GM23248 (cell line): ENCODE measurements around the gene HINT1. TPM values are rescaled to one million over a fixed set of nuclear protein-coding genes. Genes with fewer than 3 reads are reported as not detected.
"Not testable (repeated sequence)": the region's sequence is repeated elsewhere in the genome, so short reads cannot be mapped to it uniquely, and the experiment has no call there.

Source experiments
- DNase-seq: peaks from one replicate; pipeline ENCODE4 v3.0.0-alpha.2; 2015
- H2AFZ ChIP-seq: fragments of 200-600 bp; sonication (generic); 2 replicates; pipeline ENCODE4 v1.6.1; 2016; ENCODE audit warnings: antibody characterized with exemption
- H3F3A ChIP-seq: fragments of 200-600 bp; sonication (generic); 2 replicates; pipeline ENCODE4 v1.6.1; 2016; ENCODE audit warnings: mild to moderate bottlenecking, antibody characterized with exemption, mixed run types; ENCODE audit not compliant: insufficient read depth
- H3K27ac ChIP-seq: fragments of 200-600 bp; sonication (generic); 2 replicates; pipeline ENCODE4 v1.5.1; 2016; ENCODE audit warnings: mild to moderate bottlenecking
- H3K27me3 ChIP-seq: fragments of 200-600 bp; sonication (generic); replicated peaks from 2 replicates; pipeline ENCODE4 v1.6.1; 2016; ENCODE audit warnings: mild to moderate bottlenecking; ENCODE audit not compliant: insufficient read depth
- H3K36me3 ChIP-seq: fragments of 200-600 bp; sonication (generic); 2 replicates; pipeline ENCODE4 v1.6.1; 2016; ENCODE audit warnings: low read depth, mild to moderate bottlenecking
- H3K4me1 ChIP-seq: fragments of 200-600 bp; sonication (generic); 2 replicates; pipeline ENCODE4 v1.6.1; 2016; ENCODE audit warnings: mild to moderate bottlenecking; ENCODE audit not compliant: insufficient read depth
- H3K4me2 ChIP-seq: fragments of 200-600 bp; sonication (generic); one replicate; pipeline ENCODE4 v1.6.1; 2016; ENCODE audit warnings: mild to moderate bottlenecking; ENCODE audit not compliant: unreplicated experiment
- H3K4me3 ChIP-seq: fragments of 200-600 bp; sonication (generic); 2 replicates; pipeline ENCODE4 v1.5.1; 2016; ENCODE audit warnings: mild to moderate bottlenecking
- H3K79me2 ChIP-seq: fragments of 200-600 bp; sonication (generic); 2 replicates; pipeline ENCODE4 v1.6.1; 2016; ENCODE audit warnings: mild to moderate bottlenecking; ENCODE audit not compliant: insufficient read depth
- H3K9ac ChIP-seq: fragments of 200-600 bp; sonication (generic); 2 replicates; pipeline ENCODE4 v1.6.1; 2016; ENCODE audit warnings: mild to moderate bottlenecking
- H3K9me2 ChIP-seq: fragments of 200-600 bp; sonication (generic); 2 replicates; pipeline ENCODE4 v1.6.1; 2016; ENCODE audit warnings: mixed run types, mild to moderate bottlenecking, moderate library complexity; ENCODE audit not compliant: insufficient read depth
- H3K9me3 ChIP-seq: fragments of 200-600 bp; sonication (generic); one replicate; pipeline ENCODE4 v1.6.1; 2017; ENCODE audit warnings: low read depth
- H4K20me1 ChIP-seq: fragments of 200-600 bp; sonication (generic); 2 replicates; pipeline ENCODE4 v1.6.0; 2016; ENCODE audit not compliant: insufficient read depth
- EZH2 ChIP-seq: fragments of 200-600 bp; sonication (generic); IDR thresholded peaks from 2 replicates; pipeline ENCODE4 v1.6.1; 2018; ENCODE audit warnings: antibody characterized with exemption, mild to moderate bottlenecking; ENCODE audit not compliant: insufficient read depth, poor library complexity, severe bottlenecking
- EZH2phosphoT487 ChIP-seq: fragments of 200-600 bp; sonication (generic); IDR thresholded peaks from 2 replicates; pipeline ENCODE4 v1.6.1; 2018; ENCODE audit warnings: antibody characterized with exemption, moderate library complexity, mild to moderate bottlenecking, low read depth; ENCODE audit not compliant: insufficient read depth
- WGBS, 2 experiments: methylation state at CpG; one replicate each; pipeline ENCODE4 v1.1.6; 2015 to 2017; ENCODE audit warnings: low lambda C conversion rate in 2 of 2, low coverage in 1 of 2; ENCODE audit errors: missing lambda C conversion rate in 2 of 2; 5-methylcytosine and 5-hydroxymethylcytosine counted together
- in situ Hi-C: fragments of 300-500 bp; cut with MboI; formaldehyde crosslinking; loops from 2 replicates; pipeline ENCODE4 v1.15.0; 2020
- polyA plus RNA-seq: library from polyadenylated mRNA; unstranded; fragments of >200 nt; fragmentation: Nextera tagmentation; extraction: Ambion mirVana; gene quantifications from 2 replicates; pipeline ENCODE4 v1.2.1, GENCODE V29; 2016
- total RNA-seq: library from RNA; depleted of rRNA; stranded (reverse); fragments of >200 nt; shearing (Covaris generic); gene quantifications from 2 replicates; pipeline ENCODE4 v1.2.3, GENCODE V29; 2014

The HINT1 gene
- total and polyA plus RNA-seq, 2 experiments from 2014 or later, result 184 to 458 TPM

DNA sequence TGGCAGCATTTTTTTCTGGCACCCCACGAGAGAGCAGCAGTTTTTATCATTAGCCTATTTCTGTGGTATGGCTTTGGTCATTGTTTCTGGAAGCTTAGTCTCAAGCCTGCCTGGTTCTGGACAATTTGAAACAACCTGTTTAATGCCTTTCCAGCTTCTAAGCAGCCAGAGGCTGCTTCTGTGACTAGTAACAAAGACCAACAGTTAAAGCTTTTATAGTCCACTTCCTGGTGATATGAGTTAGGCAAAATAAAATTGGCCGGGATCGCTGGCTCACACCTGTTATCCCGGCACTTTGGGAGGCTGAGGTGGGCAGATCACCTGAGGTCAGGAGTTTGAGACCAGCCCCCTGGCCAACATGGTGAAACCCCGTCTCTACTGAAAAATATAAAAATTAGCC is 29.7 kb upstream of the HINT1 start:
- H3K9me3 ChIP-seq, result no peaks in the 10 kb centered on the region
- 90 to 97% methylated on average over 5 of the region's 5 CpGs for WGBS, 2 experiments

DNA sequence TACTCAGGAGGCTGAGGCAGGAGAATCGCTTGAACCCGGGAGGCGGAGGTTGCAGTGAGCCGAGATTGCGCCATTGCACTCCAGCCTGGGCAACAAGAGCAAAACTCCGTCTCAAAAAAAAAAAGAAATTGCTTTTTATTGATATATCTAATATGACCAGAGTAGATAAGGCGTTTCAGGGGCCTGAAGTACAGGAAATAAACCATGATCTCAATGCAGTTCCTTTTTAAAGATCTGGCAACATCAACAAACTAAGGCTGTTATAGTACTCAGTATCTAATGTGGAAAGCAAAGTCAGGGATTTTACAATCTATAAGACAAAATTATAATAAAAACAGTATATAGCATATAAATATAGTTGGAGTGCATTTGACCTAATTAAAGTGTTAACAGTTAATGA is 28.8 kb upstream of the HINT1 start:
- H3K4me2 ChIP-seq, in situ Hi-C loops, DNase-seq: not testable (repeated sequence)

More for the DNA sequence above, 29.7 kb upstream of the HINT1 start:
- TF ChIP-seq EZH2, result no peak
- TF ChIP-seq EZH2phosphoT487, result no peak
- no peak for DNase-seq
- Histone ChIP-seq H3K27ac (no peak overlapping the region), H3K36me3 (no peaks in the 10 kb centered on the region; the same call in 1 of the 2 replicates), H3K27me3 (no peaks in the 10 kb centered on the region), H3K4me1 (no peaks in the 10 kb centered on the region; the same call in 1 of the 2 replicates), H3F3A (no peaks in the 10 kb centered on the region), H3K9ac (no peak overlapping the region), H3K9me2 (no peaks in the 10 kb centered on the region), H3K4me2 (no peak overlapping the region), H2AFZ (no peak overlapping the region), H3K79me2 (no peaks in the 10 kb centered on the region), H4K20me1 (no peaks in the 10 kb centered on the region), H3K4me3 (no peak overlapping the region)
- in situ Hi-C loops, result no loop called here

DNA sequence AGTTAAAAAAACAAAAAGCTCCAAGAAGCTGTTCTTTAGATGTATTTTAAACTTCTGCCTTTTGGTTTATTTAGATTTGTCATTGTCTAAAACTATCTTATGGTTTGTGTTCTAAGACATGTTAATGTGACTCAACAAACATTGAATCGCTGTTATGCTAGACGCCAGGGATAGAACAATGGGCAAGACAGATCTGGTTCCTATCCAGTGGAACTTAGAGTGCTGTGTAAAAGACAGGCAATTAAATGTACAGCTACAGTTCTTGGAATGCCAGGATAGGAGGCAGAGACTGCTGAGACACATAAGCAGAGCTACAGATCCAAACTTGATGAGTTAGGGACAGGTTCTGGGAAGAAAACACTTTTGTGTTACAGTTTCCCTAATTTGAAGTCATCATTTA is 28.1 kb upstream of the HINT1 start:
- TF ChIP-seq EZH2phosphoT487 (no peak), EZH2 (no peak)

More for the DNA sequence above, 28.8 kb upstream of the HINT1 start:
- H3K4me3 ChIP-seq, H3K36me3 ChIP-seq, H3K9me2 ChIP-seq, H3K9me3 ChIP-seq, H3F3A ChIP-seq, H3K79me2 ChIP-seq, H3K27me3 ChIP-seq, H4K20me1 ChIP-seq, H3K27ac ChIP-seq, H3K4me1 ChIP-seq, H2AFZ ChIP-seq, H3K9ac ChIP-seq: not testable (repeated sequence)
- WGBS, 2 experiments, result 95 to 96% methylated on average over 7 of the region's 7 CpGs

DNA sequence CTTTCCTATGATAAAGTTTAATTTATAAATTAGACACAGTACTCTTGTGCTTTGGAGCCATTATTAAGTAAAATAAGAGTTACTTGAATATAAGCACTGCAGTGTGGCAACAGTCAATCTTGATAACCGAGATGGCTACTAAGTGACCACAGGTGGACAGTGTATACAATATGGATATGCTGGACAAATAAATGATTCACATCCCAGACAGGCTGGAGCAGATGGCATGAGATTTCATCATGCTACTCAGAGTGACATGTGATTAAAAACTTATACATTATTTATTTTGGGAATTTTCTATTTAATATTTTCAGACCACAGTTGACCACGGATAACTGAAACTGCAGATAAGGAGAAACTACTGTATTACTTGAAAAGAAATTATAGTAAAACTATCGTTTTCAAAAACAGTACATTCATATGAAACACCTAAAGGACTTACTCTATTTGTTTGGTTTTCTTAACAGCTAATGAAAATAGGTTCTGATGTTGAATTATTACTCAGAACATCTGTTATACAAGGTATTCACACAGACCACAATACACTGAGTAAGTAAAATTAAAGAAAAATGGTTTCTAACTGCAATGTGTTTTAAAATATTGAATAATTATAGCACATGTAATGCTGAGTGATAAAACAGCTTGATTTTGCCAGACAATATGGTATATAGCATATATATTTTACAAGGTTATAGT is 21.7 kb upstream of the HINT1 start:
- no peak for DNase-seq
- Histone ChIP-seq H3K4me1 (no peaks in the 10 kb centered on the region), H3F3A (no peaks in the 10 kb centered on the region), H3K36me3 (no peaks in the 10 kb centered on the region; the same call in 1 of the 2 replicates), H3K79me2 (no peaks in the 10 kb centered on the region), H3K4me2 (no peak overlapping the region), H4K20me1 (no peaks in the 10 kb centered on the region), H3K27me3 (no peaks in the 10 kb centered on the region), H3K4me3 (no peak overlapping the region), H3K9me2 (no peaks in the 10 kb centered on the region), H3K9ac (no peak overlapping the region), H2AFZ (no peak overlapping the region), H3K27ac (no peak overlapping the region), H3K9me3 (no peaks in the 10 kb centered on the region)
- WGBS, 2 experiments, result 97% methylated on average over 3 of the region's 3 CpGs
- in situ Hi-C loops, result no loop called here
- TF ChIP-seq EZH2phosphoT487 (no peak), EZH2 (no peak)

More for the DNA sequence above, 28.1 kb upstream of the HINT1 start:
- in situ Hi-C loops, result no loop called here
- Histone ChIP-seq H3F3A (no peaks in the 10 kb centered on the region), H3K9me3 (no peaks in the 10 kb centered on the region), H3K4me1 (no peaks in the 10 kb centered on the region; the same call in 1 of the 2 replicates), H3K36me3 (no peaks in the 10 kb centered on the region; the same call in 1 of the 2 replicates), H2AFZ (no peak overlapping the region), H3K27me3 (no peaks in the 10 kb centered on the region), H3K9ac (no peak overlapping the region), H3K27ac (no peak overlapping the region), H4K20me1 (no peaks in the 10 kb centered on the region), H3K4me2 (no peak overlapping the region), H3K4me3 (no peak overlapping the region), H3K79me2 (no peaks in the 10 kb centered on the region), H3K9me2 (no peaks in the 10 kb centered on the region)
- 38 to 44% methylated on average over 2 of the region's 2 CpGs for WGBS, 2 experiments
- no peak for DNase-seq
